ENCODE measurements around the gene BHLHA9.

The BHLHA9 gene

GRCh38 chr17:1232331-1232730, 37.9 kb upstream of the BHLHA9 start:
- Histone ChIP-seq H3F3A (ENCODE audit: low read depth) (no peaks in the 10 kb centered on the region), H3K79me2 (ENCODE audit: insufficient read depth, low read length) (no peaks in the 10 kb centered on the region), H4K20me1 (ENCODE audit: insufficient read depth, low read length, poor library complexity, severe bottlenecking) (no peaks in the 10 kb centered on the region), H3K36me3 (ENCODE audit: insufficient read depth, low read length) (no peaks in the 10 kb centered on the region), H3K27me3 (ENCODE audit: insufficient read depth, low read length, poor library complexity, severe bottlenecking) (no peaks in the 10 kb centered on the region), H3K4me2 (ENCODE audit: low read depth, low read length, poor library complexity, severe bottlenecking) (no peak overlapping the region), H3K4me3 (ENCODE audit: low read length, poor library complexity, severe bottlenecking) (no peak overlapping the region), H2AFZ (ENCODE audit: low read length) (no peak overlapping the region), H3K9me2 (replicated peaks; ENCODE audit: low read depth, low read length) (no peaks in the 10 kb centered on the region), H3K4me1 (ENCODE audit: insufficient read depth, low read length, poor library complexity, severe bottlenecking) (no peaks in the 10 kb centered on the region), H3K9ac (ENCODE audit: low read depth, low read length, poor library complexity, severe bottlenecking) (no peak overlapping the region), H3K9me3 (ENCODE audit: insufficient read depth, low read depth, low read length) (no peaks in the 10 kb centered on the region)
- TF ChIP-seq EZH2phosphoT487 (IDR thresholded peaks at IDR 0.05; ENCODE audit: borderline replicate concordance) (no peak), CTCF (conservative IDR thresholded peaks at IDR 0.05; ENCODE audit: low read length) (no peak)

GRCh38 chr17:1232786-1233185, 37.5 kb upstream of the BHLHA9 start:
- Histone ChIP-seq H3K9me2 (replicated peaks; ENCODE audit: low read depth, low read length) (no peaks in the 10 kb centered on the region), H3K9ac (ENCODE audit: low read depth, low read length, poor library complexity, severe bottlenecking) (no peak overlapping the region), H3K9me3 (ENCODE audit: insufficient read depth, low read depth, low read length) (no peaks in the 10 kb centered on the region), H3K4me1 (ENCODE audit: insufficient read depth, low read length, poor library complexity, severe bottlenecking) (no peaks in the 10 kb centered on the region), H2AFZ (ENCODE audit: low read length) (no peak overlapping the region), H3K79me2 (ENCODE audit: insufficient read depth, low read length) (no peaks in the 10 kb centered on the region), H3F3A (ENCODE audit: low read depth) (no peaks in the 10 kb centered on the region), H3K4me2 (ENCODE audit: low read depth, low read length, poor library complexity, severe bottlenecking) (no peak overlapping the region), H3K4me3 (ENCODE audit: low read length, poor library complexity, severe bottlenecking) (no peak overlapping the region), H4K20me1 (ENCODE audit: insufficient read depth, low read length, poor library complexity, severe bottlenecking) (no peaks in the 10 kb centered on the region), H3K27me3 (ENCODE audit: insufficient read depth, low read length, poor library complexity, severe bottlenecking) (no peaks in the 10 kb centered on the region), H3K36me3 (ENCODE audit: insufficient read depth, low read length) (no peaks in the 10 kb centered on the region)
- TF ChIP-seq EZH2phosphoT487 (IDR thresholded peaks at IDR 0.05; ENCODE audit: borderline replicate concordance) (no peak), CTCF (conservative IDR thresholded peaks at IDR 0.05; ENCODE audit: low read length) (no peak)

DNA sequence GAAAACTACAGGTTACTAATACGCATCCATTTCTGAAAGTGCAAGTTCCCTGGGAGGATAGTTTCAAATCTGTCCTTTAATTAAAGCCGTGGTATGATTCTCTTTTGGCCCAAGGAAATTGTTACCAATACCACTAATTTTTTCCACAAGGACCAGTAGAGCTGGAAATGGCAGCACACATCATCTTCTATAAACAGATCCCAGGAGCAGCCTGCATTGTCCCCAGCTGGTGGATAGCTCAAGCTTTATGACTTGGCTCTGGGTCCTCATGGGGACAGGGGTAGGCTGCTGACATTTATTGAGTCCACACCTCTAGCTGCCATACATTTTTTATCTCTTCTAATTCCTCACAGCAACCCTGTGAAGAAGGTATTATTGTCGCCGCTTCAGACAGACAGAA, 35.8 kb upstream of the BHLHA9 start:
- Histone ChIP-seq H3K4me2 (ENCODE audit: low read depth, low read length, poor library complexity, severe bottlenecking) (no peak overlapping the region), H3K9me3 (ENCODE audit: insufficient read depth, low read depth, low read length) (no peaks in the 10 kb centered on the region), H2AFZ (ENCODE audit: low read length) (no peak overlapping the region), H3K9me2 (replicated peaks; ENCODE audit: low read depth, low read length) (no peaks in the 10 kb centered on the region), H3K4me3 (ENCODE audit: low read length, poor library complexity, severe bottlenecking) (no peak overlapping the region), H3K9ac (ENCODE audit: low read depth, low read length, poor library complexity, severe bottlenecking) (no peak overlapping the region), H3K4me1 (ENCODE audit: insufficient read depth, low read length, poor library complexity, severe bottlenecking) (peaks cover 4% of the 10 kb centered on the region), H4K20me1 (ENCODE audit: insufficient read depth, low read length, poor library complexity, severe bottlenecking) (no peaks in the 10 kb centered on the region), H3F3A (ENCODE audit: low read depth) (no peaks in the 10 kb centered on the region), H3K79me2 (ENCODE audit: insufficient read depth, low read length) (no peaks in the 10 kb centered on the region), H3K27me3 (ENCODE audit: insufficient read depth, low read length, poor library complexity, severe bottlenecking) (no peaks in the 10 kb centered on the region), H3K36me3 (ENCODE audit: insufficient read depth, low read length) (no peaks in the 10 kb centered on the region)
- TF ChIP-seq EZH2phosphoT487 (IDR thresholded peaks at IDR 0.05; ENCODE audit: borderline replicate concordance) (no peak), CTCF (conservative IDR thresholded peaks at IDR 0.05; ENCODE audit: low read length) (no peak)

All from Loucy (cell line).